IMR-90 (cell line): ENCODE data around the gene SOX6. TPM values are rescaled to one million over a fixed set of nuclear protein-coding genes. Genes with fewer than 3 reads are reported as not detected.

Experiments
- ATAC-seq: fragments of 200-7000 bp; cut with Tn5 transposase; 2 replicates; pipeline ENCODE4 v1.9.1; 2020; ENCODE audit warnings: low read depth, mild to moderate bottlenecking, moderate library complexity
- BruUV-seq: library from RNA; stranded (reverse); fragments of 400-500 nt; replicated peaks from 2 replicates; lab custom pipeline; 2021; lab: Mats Ljungman, UMichigan
- CTCF ChIA-PET: fragments of 300-600 bp; formaldehyde crosslinking; extraction: SDS; loops from one replicate; lab custom pipeline; 2021; ENCODE audit warnings: antibody characterized with exemption; lab: Yijun Ruan, JAX
- POLR2A ChIA-PET: fragments of 300-600 bp; sonication (Branson Sonifier 250); formaldehyde crosslinking; loops from one replicate; lab custom pipeline; 2022; ENCODE audit warnings: antibody characterized with exemption; ENCODE audit not compliant: unreplicated experiment; lab: Charles Lee
- DNase-seq: peaks from one replicate; pipeline ENCODE4 v3.0.0; 2013
- H2AFZ ChIP-seq: replicated peaks from 2 replicates; pipeline ENCODE3; 2013; ENCODE audit warnings: low read length, mild to moderate bottlenecking; ENCODE audit not compliant: poor library complexity
- H2AK5ac ChIP-seq: 2 replicates; pipeline ENCODE4 v1.6.1; 2013; ENCODE audit warnings: low read depth, low read length, inconsistent platforms
- H2AK9ac ChIP-seq: replicated peaks from 2 replicates; pipeline ENCODE3; 2013; ENCODE audit warnings: mild to moderate bottlenecking, low read depth, low read length, moderate library complexity; ENCODE audit not compliant: poor library complexity
- H2BK120ac ChIP-seq: 2 replicates; pipeline ENCODE4 v1.6.1; 2013; ENCODE audit warnings: low read depth, low read length, inconsistent platforms
- H2BK15ac ChIP-seq: 3 replicates; pipeline ENCODE4 v1.6.1; 2013; ENCODE audit warnings: low read depth, low read length, inconsistent platforms
- H2BK20ac ChIP-seq: 2 replicates; pipeline ENCODE4 v1.6.1; 2013; ENCODE audit warnings: low read depth, mild to moderate bottlenecking, inconsistent platforms, low read length, moderate library complexity
- H2BK5ac ChIP-seq: 2 replicates; pipeline ENCODE4 v1.6.1; 2013; ENCODE audit warnings: mild to moderate bottlenecking, low read depth, low read length, inconsistent platforms; ENCODE audit not compliant: poor library complexity, severe bottlenecking
- H3K14ac ChIP-seq: replicated peaks from 2 replicates; pipeline ENCODE4 v1.6.1; 2013; ENCODE audit warnings: low read depth, low read length, inconsistent platforms
- H3K18ac ChIP-seq: 2 replicates; pipeline ENCODE4 v1.6.1; 2013; ENCODE audit warnings: low read depth, low read length, control low read depth
- H3K23ac ChIP-seq: 2 replicates; pipeline ENCODE4 v1.6.1; 2013; ENCODE audit warnings: low read depth, low read length, inconsistent platforms
- H3K27ac ChIP-seq: 2 replicates; pipeline ENCODE4 v1.5.1; 2013; ENCODE audit warnings: mild to moderate bottlenecking, control low read depth, low read length; ENCODE audit not compliant: insufficient read depth
- H3K27me3 ChIP-seq: 2 replicates; pipeline ENCODE4 v1.6.1; 2013; ENCODE audit warnings: low read length; ENCODE audit not compliant: control insufficient read depth, insufficient read depth
- H3K36me3 ChIP-seq: 2 replicates; pipeline ENCODE4 v1.6.1; 2013; ENCODE audit warnings: low read length, mixed read lengths; ENCODE audit not compliant: control insufficient read depth, insufficient read depth
- H3K4ac ChIP-seq: 2 replicates; pipeline ENCODE4 v1.6.1; 2013; ENCODE audit warnings: low read depth, low read length, inconsistent platforms
- H3K4me1 ChIP-seq: 2 replicates; pipeline ENCODE4 v1.6.1; 2013; ENCODE audit warnings: low read length, mixed read lengths; ENCODE audit not compliant: control insufficient read depth, insufficient read depth
- H3K4me2 ChIP-seq: 2 replicates; pipeline ENCODE4 v1.6.1; 2013; ENCODE audit warnings: low read depth, mild to moderate bottlenecking, control low read depth, low read length, moderate library complexity
- H3K4me3 ChIP-seq: 2 replicates; pipeline ENCODE4 v1.5.1; 2013; ENCODE audit warnings: low read depth, mild to moderate bottlenecking, control low read depth, low read length, moderate library complexity; ENCODE audit not compliant: insufficient read depth
- H3K56ac ChIP-seq: 2 replicates; pipeline ENCODE4 v1.6.1; 2013; ENCODE audit warnings: low read length, inconsistent platforms; ENCODE audit not compliant: insufficient read depth; ENCODE audit errors: extremely low read depth
- H3K79me1 ChIP-seq, 2 experiments: 2 replicates each; pipeline ENCODE4 v1.6.1; 2013; ENCODE audit warnings: low read length in 2 of 2, inconsistent platforms in 1 of 2, low read depth in 1 of 2
- H3K9ac ChIP-seq: 2 replicates; pipeline ENCODE4 v1.6.1; 2013; ENCODE audit warnings: low read depth, low read length, control low read depth
- H3K9me1 ChIP-seq: 2 replicates; pipeline ENCODE4 v1.6.1; 2013; ENCODE audit warnings: low read length, inconsistent platforms; ENCODE audit not compliant: insufficient read depth
- H3K9me3 ChIP-seq: 2 replicates; pipeline ENCODE4 v1.6.1; 2013; ENCODE audit warnings: low read length; ENCODE audit not compliant: control insufficient read depth, insufficient read depth
- H4K20me1 ChIP-seq: 2 replicates; pipeline ENCODE4 v1.6.1; 2013; ENCODE audit warnings: low read length, inconsistent platforms; ENCODE audit not compliant: insufficient read depth
- H4K5ac ChIP-seq: 2 replicates; pipeline ENCODE4 v1.6.1; 2013; ENCODE audit warnings: mild to moderate bottlenecking, low read depth, low read length, control low read depth
- H4K8ac ChIP-seq, 2 experiments: 2 replicates each; pipeline ENCODE4 v1.6.1; 2013; ENCODE audit warnings: low read depth in 2 of 2, low read length in 2 of 2, control low read depth in 1 of 2, inconsistent platforms in 1 of 2
- H4K91ac ChIP-seq: 2 replicates; pipeline ENCODE4 v1.6.1; 2013; ENCODE audit warnings: low read depth, low read length, inconsistent platforms; ENCODE audit not compliant: insufficient read depth
- MAFK ChIP-seq: IDR thresholded peaks from 2 replicates; pipeline ENCODE4 v1.6.1; 2012; ENCODE audit warnings: low read depth, low read length, improper control_type of control experiment
- MAZ ChIP-seq: IDR thresholded peaks from 2 replicates; pipeline ENCODE4 v1.6.1; 2012; ENCODE audit warnings: low read depth, mild to moderate bottlenecking, low read length, improper control_type of control experiment, moderate library complexity, borderline replicate concordance
- MXI1 ChIP-seq: IDR thresholded peaks from 2 replicates; pipeline ENCODE4 v1.6.1; 2012; ENCODE audit warnings: low read depth, mild to moderate bottlenecking, low read length, moderate library complexity, borderline replicate concordance
- POLR2A ChIP-seq: IDR thresholded peaks from 2 replicates; pipeline ENCODE4 v1.6.1; 2012; ENCODE audit warnings: mild to moderate bottlenecking, low read depth, low read length
- RCOR1 ChIP-seq: IDR thresholded peaks from 2 replicates; pipeline ENCODE4 v1.6.1; 2012; ENCODE audit warnings: mild to moderate bottlenecking, low read length, improper control_type of control experiment; ENCODE audit not compliant: insufficient replicate concordance
- RFX5 ChIP-seq: IDR thresholded peaks from 2 replicates; pipeline ENCODE4 v1.8.0; 2012; ENCODE audit warnings: low read depth, mild to moderate bottlenecking, low read length, moderate library complexity
- WGBS, 2 experiments: methylation state at CpG; one replicate each; pipeline versions ENCODE4 v1.1.5 to v1.1.7; 2013; ENCODE audit warnings: missing lambda C conversion rate in 2 of 2; ENCODE audit not compliant: insufficient read length in 1 of 2; ENCODE audit errors: extremely low coverage in 2 of 2; 5-methylcytosine and 5-hydroxymethylcytosine counted together
- dilution Hi-C: fragments of 300-500 bp; cut with HindIII; formaldehyde crosslinking; loops from one replicate; pipeline ENCODE4 v1.14.3; 2018; ENCODE audit warnings: low sequenced_read_pairs; ENCODE audit not compliant: unreplicated experiment
- in situ Hi-C: fragments of 300-500 bp; cut with MboI; formaldehyde crosslinking; loops from 3 replicates; pipeline ENCODE4 v1.14.3; 2019; ENCODE audit warnings: low sequenced_read_pairs, inconsistent platforms, mixed read lengths
- intact Hi-C: fragments of 100-400 bp; cut with micrococcal nuclease; formaldehyde crosslinking; loops from 2 replicates; pipeline ENCODE4 v1.10.0; 2022
- polyA plus RNA-seq, 3 experiments: library from polyadenylated mRNA; depleted of rRNA; stranded (reverse); fragments of >200 nt; gene quantifications; 2 replicates each; pipeline ENCODE4 v1.2.3, GENCODE V29; 2012; ENCODE audit warnings: low replicate concordance in 1 of 3
- total RNA-seq: library from RNA; depleted of rRNA; stranded (reverse); fragments of >200 nt; gene quantifications from 2 replicates; pipeline ENCODE4 v1.2.3, GENCODE V29; 2012
- TF ChIP-seq, protein P1 (sequence below): fragments of 150-350 bp; IDR thresholded peaks from 2 replicates; pipeline ENCODE4 v1.6.1; 2016; ENCODE audit warnings: low read depth, mild to moderate bottlenecking, low read length, moderate library complexity, borderline replicate concordance
- TF ChIP-seq, protein P2 (sequence below): conservative IDR thresholded peaks from 2 replicates; pipeline ENCODE4 v1.5.1; 2012; ENCODE audit warnings: mild to moderate bottlenecking, low read depth, low read length, improper control_type of control experiment

The SOX6 gene
- total and polyA plus RNA-seq, 2 of the 4 experiments (the other 2 are of a cell fraction), result 1.7 to 7.7 TPM

DNA sequence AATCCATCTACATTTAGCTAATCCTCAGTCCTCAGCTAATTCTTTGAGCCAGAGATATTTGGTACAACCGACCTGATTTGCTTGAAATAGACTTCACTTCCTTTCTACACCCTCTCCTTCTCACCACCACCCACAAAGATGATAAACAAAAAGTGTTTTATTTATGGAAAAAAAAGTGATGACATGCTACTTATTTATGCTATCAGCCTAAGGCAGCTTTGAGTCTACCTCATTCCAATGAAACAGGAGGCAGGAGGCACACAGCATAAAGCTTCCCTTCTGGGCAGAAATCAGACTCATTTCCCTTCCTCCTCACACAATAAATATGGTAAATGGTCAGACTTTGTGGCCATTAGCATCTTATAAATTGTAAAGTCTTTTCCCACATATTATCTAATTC lies 325.7 kb downstream of the SOX6 start:
- dilution Hi-C loops (no loop called here), intact Hi-C loops (no loop called here), in situ Hi-C loops (no loop called here)
- Histone ChIP-seq H2AK5ac (no peak overlapping the region), H2BK15ac (no peak overlapping the region), H3K27ac (no peak overlapping the region), H2BK5ac (no peak overlapping the region), H4K91ac (no peak overlapping the region), H3K36me3 (no peaks in the 10 kb centered on the region), H2BK20ac (no peak overlapping the region), H3K18ac (no peak overlapping the region), H3K56ac (no peak overlapping the region), H2AFZ (no peak overlapping the region), H2AK9ac (no peak overlapping the region), H3K9me3 (no peaks in the 10 kb centered on the region), H3K9ac (no peak overlapping the region), H3K4me2 (no peak overlapping the region), H3K4me1 (0 out of 2 replicates have a peak, but pooled peaks cover 2% of the 10 kb centered on the region), H3K4ac (no peak overlapping the region), H4K8ac (no peak overlapping the region), H4K20me1 (no peaks in the 10 kb centered on the region), H3K9me1 (0 out of 2 replicates have a peak, but pooled peaks cover 4% of the 10 kb centered on the region), H2BK120ac (no peak overlapping the region), H3K79me1 (no peaks in the 10 kb centered on the region), H3K23ac (no peak overlapping the region), H3K14ac (no peak overlapping the region), H3K27me3 (no peaks in the 10 kb centered on the region), H4K5ac (no peak overlapping the region), H3K4me3 (no peak overlapping the region)
- peak; percentile 12 for DNase-seq
- ChIA-PET POLR2A (no interaction called here), CTCF (interaction anchor here (1.0 kb wide), 1 partner anchor 59 kb away, joined by 3 read pairs; no protein-coding TSS in a partner anchor)
- WGBS, 2 experiments, result no CpG with 5 or more reads among the region's 1 CpG
- no TSS peak for BruUV-seq
- TF ChIP-seq RCOR1, result no peak
- TF ChIP-seq, protein P1, sequence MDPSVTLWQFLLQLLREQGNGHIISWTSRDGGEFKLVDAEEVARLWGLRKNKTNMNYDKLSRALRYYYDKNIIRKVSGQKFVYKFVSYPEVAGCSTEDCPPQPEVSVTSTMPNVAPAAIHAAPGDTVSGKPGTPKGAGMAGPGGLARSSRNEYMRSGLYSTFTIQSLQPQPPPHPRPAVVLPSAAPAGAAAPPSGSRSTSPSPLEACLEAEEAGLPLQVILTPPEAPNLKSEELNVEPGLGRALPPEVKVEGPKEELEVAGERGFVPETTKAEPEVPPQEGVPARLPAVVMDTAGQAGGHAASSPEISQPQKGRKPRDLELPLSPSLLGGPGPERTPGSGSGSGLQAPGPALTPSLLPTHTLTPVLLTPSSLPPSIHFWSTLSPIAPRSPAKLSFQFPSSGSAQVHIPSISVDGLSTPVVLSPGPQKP, result no peak
- TF ChIP-seq, protein P2, sequence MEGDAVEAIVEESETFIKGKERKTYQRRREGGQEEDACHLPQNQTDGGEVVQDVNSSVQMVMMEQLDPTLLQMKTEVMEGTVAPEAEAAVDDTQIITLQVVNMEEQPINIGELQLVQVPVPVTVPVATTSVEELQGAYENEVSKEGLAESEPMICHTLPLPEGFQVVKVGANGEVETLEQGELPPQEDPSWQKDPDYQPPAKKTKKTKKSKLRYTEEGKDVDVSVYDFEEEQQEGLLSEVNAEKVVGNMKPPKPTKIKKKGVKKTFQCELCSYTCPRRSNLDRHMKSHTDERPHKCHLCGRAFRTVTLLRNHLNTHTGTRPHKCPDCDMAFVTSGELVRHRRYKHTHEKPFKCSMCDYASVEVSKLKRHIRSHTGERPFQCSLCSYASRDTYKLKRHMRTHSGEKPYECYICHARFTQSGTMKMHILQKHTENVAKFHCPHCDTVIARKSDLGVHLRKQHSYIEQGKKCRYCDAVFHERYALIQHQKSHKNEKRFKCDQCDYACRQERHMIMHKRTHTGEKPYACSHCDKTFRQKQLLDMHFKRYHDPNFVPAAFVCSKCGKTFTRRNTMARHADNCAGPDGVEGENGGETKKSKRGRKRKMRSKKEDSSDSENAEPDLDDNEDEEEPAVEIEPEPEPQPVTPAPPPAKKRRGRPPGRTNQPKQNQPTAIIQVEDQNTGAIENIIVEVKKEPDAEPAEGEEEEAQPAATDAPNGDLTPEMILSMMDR, result no peak
- TF ChIP-seq POLR2A, result no peak
- no peak for TF ChIP-seq MXI1
- TF ChIP-seq MAZ, result no peak
- 0 out of 2 replicates have a peak, but pooled peaks have one; percentile 16 for TF ChIP-seq MAFK
- no peak for TF ChIP-seq RFX5
- peak; percentile 69 for ATAC-seq
